Measurements from ENCODE around the gene VAPB.

VAPB gene

DNA sequence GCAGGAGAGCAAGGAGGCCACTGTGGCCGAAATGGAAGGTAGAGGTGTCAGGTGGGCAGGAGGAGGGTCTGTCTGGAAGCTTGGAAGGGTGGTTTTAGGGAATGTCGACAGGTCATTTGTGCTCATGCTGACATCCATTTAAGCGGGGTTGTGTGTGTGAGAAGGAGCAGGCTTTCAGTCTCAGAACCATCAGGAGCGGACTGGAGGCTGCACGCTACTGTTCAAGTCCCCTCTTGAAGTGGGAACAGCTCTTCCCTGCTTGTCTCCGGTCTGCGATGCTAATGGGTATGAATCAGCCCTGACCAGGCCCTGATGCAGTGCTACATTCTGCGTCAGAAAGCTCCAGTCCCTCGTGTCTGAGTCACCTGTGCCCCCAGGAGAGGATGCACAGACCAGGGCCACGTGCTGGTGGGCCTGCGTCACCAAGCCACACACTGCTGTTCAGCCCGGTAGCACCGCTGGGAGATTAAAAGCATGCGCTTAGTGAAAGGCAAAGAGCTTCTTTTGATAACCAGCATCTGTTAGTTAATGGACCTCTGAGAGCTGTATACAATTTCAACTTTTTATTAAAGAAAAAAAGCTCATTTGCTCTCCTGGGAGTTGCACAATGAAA, 68.2 kb downstream of the VAPB start:
- no peak overlapping the region for H3K27ac ChIP-seq
- TF ChIP-seq, protein P1, sequence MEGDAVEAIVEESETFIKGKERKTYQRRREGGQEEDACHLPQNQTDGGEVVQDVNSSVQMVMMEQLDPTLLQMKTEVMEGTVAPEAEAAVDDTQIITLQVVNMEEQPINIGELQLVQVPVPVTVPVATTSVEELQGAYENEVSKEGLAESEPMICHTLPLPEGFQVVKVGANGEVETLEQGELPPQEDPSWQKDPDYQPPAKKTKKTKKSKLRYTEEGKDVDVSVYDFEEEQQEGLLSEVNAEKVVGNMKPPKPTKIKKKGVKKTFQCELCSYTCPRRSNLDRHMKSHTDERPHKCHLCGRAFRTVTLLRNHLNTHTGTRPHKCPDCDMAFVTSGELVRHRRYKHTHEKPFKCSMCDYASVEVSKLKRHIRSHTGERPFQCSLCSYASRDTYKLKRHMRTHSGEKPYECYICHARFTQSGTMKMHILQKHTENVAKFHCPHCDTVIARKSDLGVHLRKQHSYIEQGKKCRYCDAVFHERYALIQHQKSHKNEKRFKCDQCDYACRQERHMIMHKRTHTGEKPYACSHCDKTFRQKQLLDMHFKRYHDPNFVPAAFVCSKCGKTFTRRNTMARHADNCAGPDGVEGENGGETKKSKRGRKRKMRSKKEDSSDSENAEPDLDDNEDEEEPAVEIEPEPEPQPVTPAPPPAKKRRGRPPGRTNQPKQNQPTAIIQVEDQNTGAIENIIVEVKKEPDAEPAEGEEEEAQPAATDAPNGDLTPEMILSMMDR (conservative IDR thresholded peaks at IDR 0.05) = no peak

DNA sequence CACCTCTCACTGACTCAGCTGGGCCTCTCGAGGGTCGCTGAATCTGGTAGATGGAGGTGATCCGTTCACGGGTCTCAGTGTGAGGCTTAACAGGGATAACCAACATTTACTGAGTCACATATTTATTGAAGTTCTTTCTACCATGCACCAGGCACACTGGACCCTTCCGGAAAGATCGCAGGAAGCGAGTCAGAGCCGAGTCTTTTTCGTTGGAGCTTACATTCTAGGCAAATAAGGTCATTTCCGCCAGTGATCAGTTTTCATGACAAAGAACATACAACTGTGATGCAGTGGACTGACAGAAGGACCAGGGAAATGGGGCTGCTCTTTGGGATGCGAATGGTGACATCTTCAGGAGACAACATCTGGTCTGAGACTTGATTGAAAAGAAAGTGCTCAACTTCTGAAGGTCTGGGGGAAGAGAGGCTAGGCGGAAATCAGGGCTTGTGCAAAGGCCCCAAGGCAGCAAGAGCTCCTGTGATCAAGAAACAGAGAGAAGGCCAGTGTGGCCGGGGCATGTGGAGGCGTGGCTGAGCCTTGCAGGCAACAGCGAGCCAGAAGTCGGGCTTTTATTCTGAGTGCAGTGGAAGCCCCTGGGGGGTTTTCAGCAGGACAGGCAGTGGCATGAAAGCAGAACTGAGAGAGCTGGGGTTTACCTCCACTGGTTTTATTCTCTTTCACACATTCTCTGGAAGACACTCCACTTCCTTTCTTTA, 69.5 kb downstream of the VAPB start:
- no peak overlapping the region for H3K27ac ChIP-seq
- TF ChIP-seq, protein P1 (conservative IDR thresholded peaks at IDR 0.05) = no peak

- H3K27ac ChIP-seq = no peak overlapping the region
- TF ChIP-seq, protein P1 (conservative IDR thresholded peaks at IDR 0.05) = no peak
These were observed 70.2 kb downstream of the VAPB start for GRCh38 chr20:58459058-58459750.

DNA sequence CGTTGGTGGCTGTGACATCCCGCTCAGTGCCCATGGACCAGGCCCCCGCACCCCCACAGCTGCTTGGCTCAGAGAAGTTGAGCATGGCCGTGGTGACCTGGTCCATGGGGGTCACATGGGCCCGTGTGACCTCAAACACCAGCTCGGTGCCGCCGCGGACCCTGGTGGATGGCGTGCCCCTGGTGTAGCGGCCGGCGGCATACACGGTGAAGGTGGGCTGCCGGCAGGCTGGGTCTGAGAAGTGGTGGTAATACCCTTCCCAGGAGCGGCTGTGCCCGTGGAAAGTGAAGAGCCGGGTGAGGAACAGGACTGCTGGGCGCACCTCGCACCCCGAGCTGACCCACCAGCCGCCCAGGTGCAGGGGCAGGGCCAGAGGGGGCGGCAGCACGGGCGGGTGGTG, 72.1 kb downstream of the VAPB start:
- no peak overlapping the region for H3K27ac ChIP-seq
- TF ChIP-seq, protein P1 (conservative IDR thresholded peaks at IDR 0.05) = no peak

- TF ChIP-seq, protein P1 (conservative IDR thresholded peaks at IDR 0.05) = no peak
- no peak overlapping the region for H3K27ac ChIP-seq
These were observed 72.9 kb downstream of the VAPB start for GRCh38 chr20:58461899-58462298.

DNA sequence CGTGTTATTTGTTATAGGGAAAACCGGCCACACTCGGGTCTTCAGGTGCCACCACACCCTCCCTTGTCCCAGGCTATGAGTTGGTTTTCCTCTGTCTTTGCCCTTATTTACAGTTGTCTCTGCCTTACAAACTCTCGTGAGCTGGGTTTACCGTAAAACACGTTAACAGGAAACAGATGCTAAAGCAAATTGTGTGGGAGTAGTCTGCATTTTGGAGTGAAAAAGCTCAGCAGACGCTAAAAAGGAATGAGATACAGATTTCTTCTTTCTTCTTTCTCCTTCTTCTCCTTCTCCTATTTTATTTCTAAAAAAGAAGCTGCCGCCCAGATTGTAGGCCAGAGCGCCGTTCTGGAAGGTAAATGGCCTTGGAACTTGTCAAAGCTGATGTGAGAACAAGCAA, 74.2 kb downstream of the VAPB start:
- TF ChIP-seq, protein P1 (conservative IDR thresholded peaks at IDR 0.05) = no peak
- H3K27ac ChIP-seq = no peak overlapping the region

DNA sequence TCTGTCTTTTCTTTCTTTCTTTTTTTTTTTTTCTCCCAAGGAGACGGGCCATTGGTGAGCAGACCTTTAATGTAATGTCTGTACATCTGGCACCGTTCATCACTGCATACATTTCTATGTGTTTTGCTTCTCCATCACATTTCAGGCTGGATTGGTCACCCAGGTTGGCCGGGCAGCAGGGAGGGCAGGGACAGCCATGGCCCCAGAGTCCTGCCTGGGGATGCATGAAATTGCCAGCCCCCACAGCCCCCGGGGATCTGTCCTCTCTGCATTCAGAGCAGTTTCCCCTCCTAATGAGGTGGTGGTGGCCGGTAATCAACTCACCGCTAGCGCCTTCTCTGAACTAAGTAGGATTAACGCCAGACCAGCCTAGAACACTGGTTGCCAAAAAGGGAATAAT, 75.8 kb downstream of the VAPB start:
- H3K27ac ChIP-seq = no peak overlapping the region
- TF ChIP-seq, protein P1 (conservative IDR thresholded peaks at IDR 0.05) = no peak
